ENCODE measurements around the gene UQCRH.
A peak's percentile ranks its signal among the peaks of the same experiment; 100 is the strongest.

The UQCRH gene

DNA sequence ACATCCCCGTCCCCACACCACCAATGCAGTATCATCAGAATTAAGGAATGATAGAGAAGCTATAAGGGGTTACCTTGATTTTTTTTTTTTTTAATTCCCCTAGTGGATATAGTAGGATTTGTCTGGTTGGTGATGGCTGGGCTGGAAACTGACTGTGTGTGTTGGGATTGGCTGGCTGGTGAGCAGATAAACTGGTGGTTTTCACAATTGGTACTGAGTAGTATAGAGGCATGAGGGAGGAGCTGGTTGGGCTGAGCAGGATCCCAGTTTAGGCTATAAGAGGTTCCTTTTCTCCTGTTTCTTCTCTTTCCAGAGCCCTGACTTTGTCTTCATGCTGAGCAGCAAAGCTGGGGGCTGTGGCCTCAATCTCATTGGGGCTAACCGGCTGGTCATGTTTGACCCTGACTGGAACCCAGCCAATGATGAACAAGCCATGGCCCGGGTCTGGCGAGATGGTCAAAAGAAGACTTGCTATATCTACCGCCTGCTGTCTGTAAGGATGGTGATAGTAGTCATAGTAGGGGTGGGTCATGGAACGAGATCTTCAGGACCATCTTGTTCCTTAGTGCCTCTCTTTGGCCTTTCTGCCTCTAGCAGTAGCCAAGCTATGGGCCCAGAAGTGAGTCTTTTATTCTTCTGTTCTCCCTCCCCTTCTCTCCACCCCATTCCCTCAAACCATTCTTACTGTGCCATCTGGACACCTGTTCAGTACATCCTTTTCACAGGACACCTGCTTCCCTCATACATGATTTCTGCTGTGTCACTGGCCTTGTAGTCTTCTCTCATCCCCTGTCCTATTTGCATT lies 29.1 kb upstream of the UQCRH start:
- DNase-seq (ENCODE audit: low read depth, low spot score), result no peak
- no peak overlapping the region for H3K4me3 ChIP-seq (ENCODE audit: low read depth, low read length)
- TF ChIP-seq, protein P1, sequence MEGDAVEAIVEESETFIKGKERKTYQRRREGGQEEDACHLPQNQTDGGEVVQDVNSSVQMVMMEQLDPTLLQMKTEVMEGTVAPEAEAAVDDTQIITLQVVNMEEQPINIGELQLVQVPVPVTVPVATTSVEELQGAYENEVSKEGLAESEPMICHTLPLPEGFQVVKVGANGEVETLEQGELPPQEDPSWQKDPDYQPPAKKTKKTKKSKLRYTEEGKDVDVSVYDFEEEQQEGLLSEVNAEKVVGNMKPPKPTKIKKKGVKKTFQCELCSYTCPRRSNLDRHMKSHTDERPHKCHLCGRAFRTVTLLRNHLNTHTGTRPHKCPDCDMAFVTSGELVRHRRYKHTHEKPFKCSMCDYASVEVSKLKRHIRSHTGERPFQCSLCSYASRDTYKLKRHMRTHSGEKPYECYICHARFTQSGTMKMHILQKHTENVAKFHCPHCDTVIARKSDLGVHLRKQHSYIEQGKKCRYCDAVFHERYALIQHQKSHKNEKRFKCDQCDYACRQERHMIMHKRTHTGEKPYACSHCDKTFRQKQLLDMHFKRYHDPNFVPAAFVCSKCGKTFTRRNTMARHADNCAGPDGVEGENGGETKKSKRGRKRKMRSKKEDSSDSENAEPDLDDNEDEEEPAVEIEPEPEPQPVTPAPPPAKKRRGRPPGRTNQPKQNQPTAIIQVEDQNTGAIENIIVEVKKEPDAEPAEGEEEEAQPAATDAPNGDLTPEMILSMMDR (IDR thresholded peaks at IDR 0.05; ENCODE audit: low read depth, low read length), result no peak
- in situ Hi-C loops (cut with HindIII; ENCODE audit: low sequenced_read_pairs), result no loop called here

- TF ChIP-seq, protein P1 (IDR thresholded peaks at IDR 0.05; ENCODE audit: low read depth, low read length), result no peak
- in situ Hi-C loops (cut with HindIII; ENCODE audit: low sequenced_read_pairs), result no loop called here
- DNase-seq (ENCODE audit: low read depth, low spot score), result no peak
- H3K4me3 ChIP-seq (ENCODE audit: low read depth, low read length), result no peak overlapping the region
These were observed 28.5 kb upstream of the UQCRH start for GRCh38 chr1:46275030-46275337.

DNA sequence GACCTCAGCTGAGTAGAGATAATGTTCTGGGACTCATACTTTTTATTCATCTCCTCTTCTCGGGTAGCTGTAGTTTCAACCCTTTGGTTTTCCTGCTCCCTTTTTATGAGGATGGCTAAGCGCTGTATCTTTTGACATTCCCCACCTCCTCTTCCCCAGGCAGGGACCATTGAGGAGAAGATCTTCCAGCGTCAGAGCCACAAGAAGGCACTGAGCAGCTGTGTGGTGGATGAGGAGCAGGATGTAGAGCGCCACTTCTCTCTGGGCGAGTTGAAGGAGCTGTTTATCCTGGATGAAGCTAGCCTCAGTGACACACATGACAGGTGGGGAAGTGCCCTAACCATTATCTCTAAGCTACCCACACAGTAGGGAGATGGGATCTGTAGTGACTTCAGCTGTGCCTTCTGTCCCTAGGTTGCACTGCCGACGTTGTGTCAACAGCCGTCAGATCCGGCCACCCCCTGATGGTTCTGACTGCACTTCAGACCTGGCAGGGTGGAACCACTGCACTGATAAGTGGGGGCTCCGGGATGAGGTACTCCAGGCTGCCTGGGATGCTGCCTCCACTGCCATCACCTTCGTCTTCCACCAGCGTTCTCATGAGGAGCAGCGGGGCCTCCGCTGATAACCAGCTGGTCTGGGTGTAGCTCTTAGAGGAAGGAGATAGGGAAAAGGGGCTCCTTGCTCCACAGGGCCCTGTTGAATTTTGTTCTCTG lies 25.7 kb upstream of the UQCRH start:
- no peak overlapping the region for H3K4me3 ChIP-seq (ENCODE audit: low read depth, low read length)
- in situ Hi-C loops (cut with HindIII; ENCODE audit: low sequenced_read_pairs), result no loop called here
- TF ChIP-seq, protein P1 (IDR thresholded peaks at IDR 0.05; ENCODE audit: low read depth, low read length), result no peak
- no peak for DNase-seq (ENCODE audit: low read depth, low spot score)

- in situ Hi-C loops (cut with HindIII; ENCODE audit: low sequenced_read_pairs), result no loop called here
- H3K4me3 ChIP-seq (ENCODE audit: low read depth, low read length), result no peak overlapping the region
- TF ChIP-seq, protein P1 (IDR thresholded peaks at IDR 0.05; ENCODE audit: low read depth, low read length), result no peak
- DNase-seq (ENCODE audit: low read depth, low spot score), result peak; percentile 47
These were observed 24.7 kb upstream of the UQCRH start for GRCh38 chr1:46278807-46279206.

DNA sequence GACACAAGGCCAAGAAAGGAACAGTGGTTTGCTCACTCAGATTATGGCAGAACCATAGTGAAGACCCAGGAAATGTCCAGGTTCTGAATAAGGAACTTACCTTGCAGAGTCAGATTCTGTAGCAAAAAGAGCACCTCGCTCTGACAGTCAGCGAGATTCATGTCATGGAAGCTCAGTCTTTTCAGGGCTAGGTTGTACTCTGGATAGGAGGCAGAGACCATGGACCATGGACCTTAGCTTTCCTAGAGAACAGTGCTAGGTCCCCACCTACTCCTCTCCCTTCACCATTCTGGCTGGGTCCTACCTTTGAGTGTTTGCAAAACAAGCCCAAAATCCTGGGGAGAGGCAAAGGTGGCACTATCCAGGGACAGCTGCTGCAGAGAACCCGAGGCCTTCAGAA lies 23.4 kb upstream of the UQCRH start:
- in situ Hi-C loops (cut with HindIII; ENCODE audit: low sequenced_read_pairs), result no loop called here
- H3K4me3 ChIP-seq (ENCODE audit: low read depth, low read length), result no peak overlapping the region
- TF ChIP-seq, protein P1 (IDR thresholded peaks at IDR 0.05; ENCODE audit: low read depth, low read length), result no peak
- no peak for DNase-seq (ENCODE audit: low read depth, low spot score)

DNA sequence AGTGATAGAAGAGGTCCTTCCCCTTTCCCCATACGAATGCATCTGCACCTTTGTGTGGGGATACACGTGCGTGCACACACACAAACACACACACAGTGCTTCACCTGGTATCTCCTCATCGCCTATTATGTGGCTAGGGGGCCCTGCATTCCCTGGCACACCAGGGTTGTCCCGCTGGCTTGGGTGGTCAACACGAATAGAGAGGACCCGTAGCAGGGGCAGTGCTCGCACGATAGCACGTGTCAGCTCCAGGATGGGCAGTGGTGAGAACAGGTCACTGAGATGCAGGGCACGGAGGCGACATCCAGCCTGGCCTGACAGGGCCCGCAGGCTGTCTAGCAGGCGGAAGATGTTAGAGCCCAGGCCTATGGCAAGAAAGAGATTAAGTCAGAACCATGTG lies 22.5 kb upstream of the UQCRH start:
- H3K4me3 ChIP-seq (ENCODE audit: low read depth, low read length), result no peak overlapping the region
- TF ChIP-seq, protein P1 (IDR thresholded peaks at IDR 0.05; ENCODE audit: low read depth, low read length), result no peak
- no peak for DNase-seq (ENCODE audit: low read depth, low spot score)
- in situ Hi-C loops (cut with HindIII; ENCODE audit: low sequenced_read_pairs), result no loop called here

All from astrocyte of the spinal cord (primary cell).